Body of pancreas (tissue), 4 donors: Measurements from ENCODE around the gene HSF4. TPM values are rescaled to one million over a fixed set of nuclear protein-coding genes. Genes with fewer than 3 reads are reported as not detected.

Source experiments
- ATAC-seq: fragments of 150-250 bp; one replicate; pipeline ENCODE4 v1.9.1; 2016
- DNase-seq, 4 donors: peaks; one replicate each; pipeline ENCODE4 v3.0.0-alpha.2; 2019
- H3K27ac ChIP-seq, 4 donors: fragments of 200-600 bp; sonication (generic); 1 replicate in 3 of 4; 2 replicates in 1 of 4; pipeline versions ENCODE4 v1.5.1 to v1.6.1; 2016 to 2019; ENCODE audit warnings: mild to moderate bottlenecking in 1 of 4, mixed read lengths in 1 of 4, moderate library complexity in 1 of 4
- H3K27me3 ChIP-seq, 2 donors: fragments of 200-600 bp; sonication (generic); one replicate each; pipeline ENCODE4 v1.6.0; 2016; ENCODE audit warnings: mild to moderate bottlenecking in 1 of 2
- H3K36me3 ChIP-seq, 2 donors: fragments of 200-600 bp; sonication (generic); replicated peaks in 1 of 2; 2 replicates each; pipeline ENCODE4 v1.5.1; 2016; ENCODE audit warnings: low read depth in 2 of 2; ENCODE audit not compliant: insufficient read depth in 1 of 2
- H3K4me1 ChIP-seq: fragments of 200-600 bp; sonication (generic); one replicate; pipeline ENCODE4 v1.6.0; 2016
- H3K4me3 ChIP-seq, 2 donors: fragments of 200-600 bp; sonication (generic); 1 replicate in 1 of 2; 2 replicates in 1 of 2; pipeline ENCODE4 v1.5.1; 2016 to 2019
- H3K9me3 ChIP-seq, 3 donors: fragments of 200-600 bp; sonication (generic); 1 replicate in 2 of 3; 2 replicates in 1 of 3; pipeline ENCODE4 v1.5.1; 2016
- CTCF ChIP-seq, 7 experiments: fragments of 450-650 bp in 4 of 7; fragments of 200-600 bp in 3 of 7; sonication (generic) in 3 of 7; IDR thresholded peaks; one replicate each; pipeline ENCODE4 v1.5.1; 2016 to 2019; ENCODE audit warnings: antibody characterized with exemption in 7 of 7
- POLR2A ChIP-seq, 3 donors: fragments of 450-650 bp; IDR thresholded peaks; one replicate each; pipeline ENCODE4 v1.6.1; 2016; ENCODE audit warnings: antibody characterized with exemption in 3 of 3, mild to moderate bottlenecking in 2 of 3
- WGBS, 2 donors: methylation state at CpG; one replicate each; pipeline ENCODE4 v1.1.5; 2017; 5-methylcytosine and 5-hydroxymethylcytosine counted together
- intact Hi-C: fragments of 100-400 bp; cut with DNase I; formaldehyde crosslinking; loops from one replicate; pipeline ENCODE4 v1.15.1; 2023
- total RNA-seq, 2 donors: library from RNA; depleted of rRNA; stranded (reverse); fragments of >200 nt; gene quantifications; one replicate each; pipeline ENCODE4 v1.1.0, GENCODE V29; 2016

HSF4 gene
- total RNA-seq, 2 donors from 2014 or later = 76.8 to 352 TPM

DNA sequence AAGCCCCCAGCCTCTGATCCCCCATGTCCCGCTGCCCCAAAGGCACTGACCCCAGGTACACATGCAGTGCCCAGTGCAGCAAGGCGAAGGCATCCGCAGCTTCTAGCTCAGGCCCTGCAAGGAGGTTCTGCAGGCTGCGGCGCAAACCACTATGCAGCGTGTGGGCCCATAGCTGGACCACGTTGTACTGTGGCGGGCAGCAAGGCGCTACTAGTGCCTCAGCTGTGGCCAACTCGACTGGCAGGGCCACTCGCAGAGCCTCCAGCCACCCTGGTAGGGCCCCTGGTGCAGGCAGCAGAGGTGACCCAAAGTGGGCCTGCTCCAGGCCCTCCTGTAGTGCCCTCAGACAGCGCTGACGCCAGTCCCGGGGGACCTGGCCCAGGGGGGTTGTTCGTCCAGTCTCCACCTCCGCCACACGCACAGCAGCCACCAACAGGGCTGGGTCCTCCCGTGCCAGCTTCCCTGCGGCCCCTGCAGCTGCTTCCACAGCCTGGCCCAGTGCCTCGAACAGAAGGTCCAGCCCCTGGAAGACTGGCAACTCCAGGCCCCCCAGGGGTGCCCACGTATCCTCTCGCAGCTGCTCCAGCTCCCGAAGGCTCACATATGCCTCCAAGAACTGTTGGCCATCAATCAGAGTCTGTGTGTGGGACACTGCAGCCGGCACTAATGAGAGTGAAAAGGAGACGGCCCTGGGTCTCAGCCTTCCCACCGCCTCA is 22.8 kb downstream of the HSF4 start:
- intact Hi-C loops = loop anchor here (10.0 kb wide), 1 partner anchor 213 kb away; no protein-coding TSS in a partner anchor
- DNase-seq (no peak), ATAC-seq (no peak)
- Histone ChIP-seq H3K36me3 (no peaks in the 10 kb centered on the region), H3K27me3 (no peaks in the 10 kb centered on the region), H3K4me1 (peaks cover 34% of the 10 kb centered on the region), H3K9me3 (no peaks in the 10 kb centered on the region), H3K27ac (no peak overlapping the region), H3K4me3 (no peak overlapping the region)
- TF ChIP-seq POLR2A (IDR thresholded peaks at IDR 0.05) (no peak), CTCF (IDR thresholded peaks at IDR 0.05) (no peak)
- WGBS, 2 donors = 77 to 79% methylated on average over 6 to 25 of the region's 26 CpGs

- Histone ChIP-seq H3K4me1 (peaks cover 37% of the 10 kb centered on the region), H3K9me3 (no peaks in the 10 kb centered on the region), H3K4me3 (no peak overlapping the region), H3K27me3 (no peaks in the 10 kb centered on the region), H3K27ac (no peak overlapping the region), H3K36me3 (no peaks in the 10 kb centered on the region)
- DNase-seq (no peak), ATAC-seq (no peak)
- 71 to 72% methylated on average over 3 to 4 of the region's 4 CpGs for WGBS, 2 donors
- TF ChIP-seq POLR2A (IDR thresholded peaks at IDR 0.05) (no peak), CTCF (IDR thresholded peaks at IDR 0.05) (no peak)
- intact Hi-C loops = loop anchor here (10.0 kb wide), 1 partner anchor 214 kb away; no protein-coding TSS in a partner anchor
Observed at GRCh38 chr16:67188323-67188722, 23.8 kb downstream of the HSF4 start.

DNA sequence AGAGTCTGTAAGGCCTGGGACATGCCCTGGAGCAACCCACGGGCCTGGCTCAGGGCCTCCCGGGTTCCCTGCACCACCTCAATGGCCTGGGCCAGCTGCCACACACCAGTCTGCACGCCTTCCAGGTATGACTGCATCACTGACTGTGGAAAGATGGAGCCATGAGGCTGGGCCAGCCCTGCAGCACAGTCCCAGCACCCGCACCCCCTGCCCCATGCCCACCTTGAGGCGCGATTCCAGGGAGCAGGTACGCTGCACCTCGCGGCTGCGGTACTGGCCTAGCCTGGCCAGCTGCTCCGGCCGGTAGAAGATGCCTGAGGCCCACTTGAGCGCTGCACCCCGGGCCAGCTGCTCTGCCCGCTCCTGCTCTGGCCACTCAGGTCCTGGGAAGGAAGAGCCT is 24.3 kb downstream of the HSF4 start:
- intact Hi-C loops = loop anchor here (10.0 kb wide), 1 partner anchor 214 kb away; no protein-coding TSS in a partner anchor
- peaks cover 41% of the 10 kb centered on the region for H3K4me1 ChIP-seq
- no peaks in the 10 kb centered on the region for H3K36me3 ChIP-seq
- WGBS, 2 donors = 80 to 84% methylated on average over 4 to 15 of the region's 15 CpGs
- no peaks in the 10 kb centered on the region for H3K27me3 ChIP-seq
- ATAC-seq = no peak
- H3K27ac ChIP-seq = no peak overlapping the region
- no peak for DNase-seq
- no peak overlapping the region for H3K4me3 ChIP-seq
- TF ChIP-seq POLR2A (IDR thresholded peaks at IDR 0.05) (no peak), CTCF (IDR thresholded peaks at IDR 0.05) (no peak)
- H3K9me3 ChIP-seq = no peaks in the 10 kb centered on the region

- no peak within 1 kb of the TSS for H3K27ac ChIP-seq
- no peak for ATAC-seq
- no peaks in the 10 kb centered on the region for H3K27me3 ChIP-seq
- no peak within 1 kb of the TSS for H3K4me3 ChIP-seq
- TF ChIP-seq CTCF (IDR thresholded peaks at IDR 0.05) (no peak), POLR2A (IDR thresholded peaks at IDR 0.05) (no peak)
- no peaks in the 10 kb centered on the region for H3K9me3 ChIP-seq
- peaks cover 0 to 3% of the 10 kb centered on the region in 2 donors for H3K36me3 ChIP-seq
- 45 to 57% methylated on average over 6 of the region's 6 CpGs for WGBS, 2 donors
- H3K4me1 ChIP-seq = peaks cover 35% of the 10 kb centered on the region
- DNase-seq = no peak
- intact Hi-C loops = no loop called here
Observed at GRCh38 chr16:67190041-67190440, 25.5 kb downstream of the HSF4 start, which contains the start of gene EXOC3L1. Gene EXOC3L1 (minus strand): TSS chr16:67190136. CDS start chr16:67189676, 460 bp downstream.
